Small intestine (tissue), 7 donors: ENCODE data around the gene RGL1. TPM values are rescaled to one million over a fixed set of nuclear protein-coding genes. Genes with fewer than 3 reads are reported as not detected.

ENCODE experiments used
- DNase-seq, 2 donors: peaks; one replicate each; pipeline versions ENCODE4 v3.0.0 to v3.0.0-alpha.2; 2013
- FAIRE-seq: peaks from 2 replicates; lab custom pipeline; 2012; peaks lifted over from hg19 to GRCh38; lab: Jason Lieb, UNC
- H3K27ac ChIP-seq, 3 donors: one replicate each; pipeline ENCODE4 v1.5.1; 2013; ENCODE audit warnings: low read length in 2 of 3, mild to moderate bottlenecking in 2 of 3, control low read depth in 1 of 3, inconsistent platforms in 1 of 3, low read depth in 1 of 3, moderate library complexity in 1 of 3
- H3K27me3 ChIP-seq, 3 donors: one replicate each; pipeline ENCODE4 v1.6.1; 2013; ENCODE audit warnings: low read length in 3 of 3, inconsistent platforms in 1 of 3; ENCODE audit not compliant: control insufficient read depth in 3 of 3, insufficient read depth in 3 of 3
- H3K36me3 ChIP-seq, 3 donors: one replicate each; pipeline ENCODE4 v1.6.1; 2013; ENCODE audit warnings: low read length in 3 of 3, inconsistent platforms in 1 of 3, low read depth in 1 of 3, mild to moderate bottlenecking in 1 of 3, moderate library complexity in 1 of 3; ENCODE audit not compliant: control insufficient read depth in 3 of 3, insufficient read depth in 2 of 3
- H3K4me1 ChIP-seq, 3 donors: one replicate each; pipeline ENCODE4 v1.6.1; 2013; ENCODE audit warnings: low read length in 2 of 3, inconsistent platforms in 1 of 3, low read depth in 1 of 3, mild to moderate bottlenecking in 1 of 3, moderate library complexity in 1 of 3; ENCODE audit not compliant: control insufficient read depth in 3 of 3, insufficient read depth in 2 of 3
- H3K4me3 ChIP-seq, 3 donors: one replicate each; pipeline ENCODE4 v1.5.1; 2013; ENCODE audit warnings: low read length in 3 of 3, control low read depth in 1 of 3, inconsistent platforms in 1 of 3, low read depth in 1 of 3, mild to moderate bottlenecking in 1 of 3, moderate library complexity in 1 of 3
- H3K9me3 ChIP-seq, 2 donors: one replicate each; pipeline ENCODE4 v1.6.1; 2013; ENCODE audit warnings: low read depth in 1 of 2, low read length in 1 of 2; ENCODE audit not compliant: control insufficient read depth in 2 of 2, insufficient read depth in 1 of 2
- WGBS, 3 donors: extraction: QIAGEN DNeasy Blood & Tissue Kit; methylation state at CpG; one replicate each; pipeline ENCODE4 v1.1.7; 2013; 5-methylcytosine and 5-hydroxymethylcytosine counted together
- polyA plus RNA-seq, 4 donors: library from polyadenylated mRNA; stranded (reverse) in 3 of 4; unstranded in 1 of 4; fragments of 200-250 nt in 3 of 4; fragments of 120-200 nt in 1 of 4; gene quantifications; one replicate each; pipeline versions ENCODE4 v1.2.1 to v1.2.3, GENCODE V29; 2013
- donor health status: healthy with polysubstance abuse.
- donor health status: control.
- donor health status: control.
- donor health status: Bipolar disorder and iron deficiency.
- donor health status: healthy.

RGL1 gene
- polyA plus RNA-seq, 4 donors = 4.2 to 55.5 (median 8.0) TPM

DNA sequence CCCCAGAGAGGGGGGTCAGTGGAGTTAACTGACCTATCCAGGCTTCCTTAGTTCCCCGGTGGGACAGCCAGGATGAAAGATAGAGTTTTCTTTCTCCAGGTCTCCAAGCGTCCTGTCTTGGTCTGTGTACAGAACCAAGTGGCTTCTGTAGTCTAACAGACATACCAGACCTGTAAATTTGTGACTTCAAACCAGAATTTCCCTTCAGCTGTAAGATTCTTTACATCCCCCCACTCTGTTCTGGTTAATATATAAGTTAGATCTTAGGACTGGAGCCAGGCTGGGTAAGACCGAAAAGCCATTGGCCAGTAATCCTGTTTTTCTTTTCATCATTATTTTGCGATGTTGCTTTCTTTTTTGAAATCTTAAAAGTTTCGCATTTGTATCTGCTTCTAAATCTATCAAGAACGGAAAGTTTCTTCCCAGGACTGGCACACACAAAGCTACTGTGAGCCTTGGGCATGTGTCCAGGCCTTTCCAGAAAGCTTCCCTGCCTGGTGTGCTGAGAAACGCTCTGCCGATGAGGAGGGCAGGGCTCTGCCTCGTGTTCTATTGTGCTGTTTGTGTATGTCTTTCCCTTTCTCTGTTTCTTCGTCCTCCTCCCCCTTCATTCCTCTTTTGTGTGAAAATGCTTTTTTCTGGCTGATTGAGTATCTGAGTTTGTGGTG lies 72.3 kb downstream of the RGL1 start:
- FAIRE-seq (no peak), DNase-seq (no peak)

DNA sequence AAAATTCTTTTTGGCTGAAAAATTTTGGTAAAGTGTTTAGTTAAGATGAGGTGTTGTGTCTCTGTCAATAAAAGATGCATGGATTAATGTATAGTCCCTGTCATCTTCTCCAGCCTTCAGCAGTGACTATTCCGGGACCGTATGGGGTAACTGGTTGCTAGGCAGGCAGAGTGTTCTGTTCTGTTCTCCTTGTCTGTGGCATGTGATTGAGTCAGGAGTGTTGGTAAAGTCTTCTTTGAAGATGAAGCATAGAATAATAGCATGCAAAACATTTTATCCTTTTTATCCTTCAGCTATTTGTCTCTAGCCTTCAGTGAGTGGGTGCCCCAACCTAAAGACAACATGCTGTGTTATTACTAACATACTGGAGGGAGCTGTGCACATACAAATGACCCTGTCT lies 74.6 kb downstream of the RGL1 start:
- WGBS, 3 donors = 66 to 86% (median 79%) methylated on average over 2 of the region's 2 CpGs
- no peak overlapping the region for H3K4me3 ChIP-seq
- no peaks in the 10 kb centered on the region for H3K27me3 ChIP-seq
- H3K36me3 ChIP-seq = peaks cover 0 to 13% (median 2%) of the 10 kb centered on the region in 3 donors
- H3K27ac ChIP-seq = no peak overlapping the region
- H3K4me1 ChIP-seq = peaks cover 2 to 33% (median 19%) of the 10 kb centered on the region in 3 donors
- DNase-seq (no peak), FAIRE-seq (no peak)
- H3K9me3 ChIP-seq = no peaks in the 10 kb centered on the region

More for the DNA sequence above, 72.3 kb downstream of the RGL1 start:
- Histone ChIP-seq H3K27ac (peak overlapping the region in 1 of 3 donors; percentile 44), H3K4me1 (peaks cover 2 to 26% (median 19%) of the 10 kb centered on the region in 3 donors), H3K4me3 (no peak overlapping the region), H3K9me3 (no peaks in the 10 kb centered on the region), H3K27me3 (no peaks in the 10 kb centered on the region), H3K36me3 (peaks cover 0 to 10% (median 0%) of the 10 kb centered on the region in 3 donors)
- WGBS, 3 donors = 65 to 79% (median 78%) methylated on average over 10 of the region's 10 CpGs

DNA sequence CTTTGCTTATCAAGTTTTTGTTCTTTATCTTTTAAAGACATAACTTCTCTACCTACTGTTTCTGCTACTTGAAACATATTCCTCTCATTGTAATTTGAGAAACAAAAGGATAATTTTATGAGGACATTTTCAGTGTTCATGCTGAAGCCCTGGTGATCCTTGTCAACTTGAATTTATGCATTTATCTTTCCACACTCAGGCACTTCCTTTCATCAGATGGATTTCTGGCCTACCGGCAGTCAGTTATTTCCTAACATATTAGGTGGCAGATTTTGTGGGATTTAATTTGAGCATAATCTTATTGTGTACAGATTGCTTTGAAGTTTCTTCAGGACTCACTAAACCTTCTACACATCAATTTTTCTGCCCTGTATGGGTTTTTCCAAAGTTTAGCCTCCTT lies 75.0 kb downstream of the RGL1 start:
- 63 to 85% (median 79%) methylated on average over 1 of the region's 1 CpG for WGBS, 3 donors

DNA sequence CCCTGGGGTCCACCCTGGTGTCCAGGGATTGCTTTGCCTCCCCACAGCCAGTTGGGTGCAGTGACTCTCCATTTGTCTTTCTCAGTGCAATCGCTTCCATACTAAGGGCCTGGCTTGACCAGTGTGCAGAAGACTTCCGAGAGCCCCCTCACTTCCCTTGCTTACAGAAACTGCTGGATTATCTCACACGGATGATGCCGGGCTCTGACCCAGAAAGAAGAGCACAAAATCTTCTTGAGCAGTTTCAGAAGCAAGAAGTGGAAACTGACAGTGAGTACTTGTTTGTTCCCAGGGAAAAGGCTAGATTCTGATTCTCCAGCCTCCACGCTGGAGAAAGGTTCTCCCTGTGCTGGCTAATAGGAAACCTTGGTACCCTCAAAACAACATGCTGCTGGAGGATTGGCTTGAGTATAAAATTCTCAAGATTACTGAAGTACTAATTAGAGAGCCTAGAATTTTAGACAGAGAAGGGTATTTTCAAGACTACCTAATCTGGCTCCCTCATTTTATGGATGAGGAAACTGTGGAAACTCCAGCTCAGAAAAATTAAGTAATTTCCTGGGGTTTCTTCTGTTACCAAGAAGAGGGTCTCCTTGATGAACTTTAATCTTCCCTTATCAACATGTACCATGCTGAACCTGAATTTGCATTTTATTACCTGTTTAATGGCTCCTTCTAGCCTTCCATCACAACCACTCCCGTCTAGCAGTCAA lies 75.8 kb downstream of the RGL1 start:
- peak overlapping the region in 1 of 3 donors; percentile 57 for H3K27ac ChIP-seq
- H3K36me3 ChIP-seq = peaks cover 0 to 13% (median 2%) of the 10 kb centered on the region in 3 donors
- DNase-seq (no peak), FAIRE-seq (no peak)
- H3K9me3 ChIP-seq = no peaks in the 10 kb centered on the region
- peaks cover 2 to 33% (median 19%) of the 10 kb centered on the region in 3 donors for H3K4me1 ChIP-seq
- no peaks in the 10 kb centered on the region for H3K27me3 ChIP-seq
- 74 to 88% (median 86%) methylated on average over 6 of the region's 6 CpGs for WGBS, 3 donors
- no peak overlapping the region for H3K4me3 ChIP-seq

More for the DNA sequence above, 75.0 kb downstream of the RGL1 start:
- peaks cover 0 to 13% (median 2%) of the 10 kb centered on the region in 3 donors for H3K36me3 ChIP-seq
- FAIRE-seq = no peak
- no peaks in the 10 kb centered on the region for H3K27me3 ChIP-seq
- H3K9me3 ChIP-seq = no peaks in the 10 kb centered on the region
- no peak overlapping the region for H3K4me3 ChIP-seq
- no peak for DNase-seq
- H3K4me1 ChIP-seq = peaks cover 2 to 33% (median 19%) of the 10 kb centered on the region in 3 donors
- H3K27ac ChIP-seq = no peak overlapping the region

DNA sequence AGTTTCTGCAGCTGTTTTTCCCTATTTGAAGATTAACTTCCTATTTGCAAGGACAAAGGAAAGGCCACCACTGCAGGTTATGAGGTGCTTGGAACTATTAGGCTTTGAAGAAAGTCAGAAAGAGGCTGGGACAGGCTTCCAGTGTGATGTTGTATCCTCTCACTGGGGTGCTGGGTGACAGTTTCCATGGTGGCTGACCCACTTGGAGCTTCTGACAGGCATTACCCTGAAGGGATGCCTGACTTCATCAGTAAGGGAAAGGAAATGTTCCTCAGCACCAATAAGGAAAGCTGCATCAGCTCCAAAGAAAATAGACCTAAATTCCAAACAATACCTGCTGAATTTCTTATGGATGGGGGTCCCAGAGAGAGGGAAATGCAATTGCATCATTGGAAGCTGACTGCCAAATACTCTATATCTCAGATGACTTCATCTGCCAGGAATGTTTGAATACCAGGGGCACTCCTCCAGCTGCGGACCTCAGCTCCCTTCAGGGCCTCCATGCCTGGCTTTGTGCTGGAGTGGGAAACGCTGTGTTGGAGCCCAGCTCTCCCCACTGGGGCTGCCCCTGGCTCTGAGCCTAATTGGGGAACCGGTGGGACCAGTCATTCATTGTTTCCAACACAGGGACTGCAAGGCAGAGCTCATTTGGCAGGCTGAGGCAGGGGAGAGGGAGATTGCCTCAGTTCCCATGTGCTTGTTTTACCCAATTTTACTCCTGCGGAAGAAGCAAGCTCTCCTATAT lies 76.6 kb downstream of the RGL1 start:
- 25 to 47% (median 39%) methylated on average over 4 of the region's 4 CpGs for WGBS, 3 donors
- Histone ChIP-seq H3K36me3 (peaks cover 0 to 13% (median 2%) of the 10 kb centered on the region in 3 donors), H3K27ac (peak overlapping the region in 2 of 3 donors; percentile 30 to 57), H3K27me3 (no peaks in the 10 kb centered on the region), H3K4me1 (peaks cover 2 to 33% (median 15%) of the 10 kb centered on the region in 3 donors), H3K9me3 (no peaks in the 10 kb centered on the region), H3K4me3 (no peak overlapping the region)
- no peak for FAIRE-seq
- peak; percentile 38 to 64 for DNase-seq

DNA sequence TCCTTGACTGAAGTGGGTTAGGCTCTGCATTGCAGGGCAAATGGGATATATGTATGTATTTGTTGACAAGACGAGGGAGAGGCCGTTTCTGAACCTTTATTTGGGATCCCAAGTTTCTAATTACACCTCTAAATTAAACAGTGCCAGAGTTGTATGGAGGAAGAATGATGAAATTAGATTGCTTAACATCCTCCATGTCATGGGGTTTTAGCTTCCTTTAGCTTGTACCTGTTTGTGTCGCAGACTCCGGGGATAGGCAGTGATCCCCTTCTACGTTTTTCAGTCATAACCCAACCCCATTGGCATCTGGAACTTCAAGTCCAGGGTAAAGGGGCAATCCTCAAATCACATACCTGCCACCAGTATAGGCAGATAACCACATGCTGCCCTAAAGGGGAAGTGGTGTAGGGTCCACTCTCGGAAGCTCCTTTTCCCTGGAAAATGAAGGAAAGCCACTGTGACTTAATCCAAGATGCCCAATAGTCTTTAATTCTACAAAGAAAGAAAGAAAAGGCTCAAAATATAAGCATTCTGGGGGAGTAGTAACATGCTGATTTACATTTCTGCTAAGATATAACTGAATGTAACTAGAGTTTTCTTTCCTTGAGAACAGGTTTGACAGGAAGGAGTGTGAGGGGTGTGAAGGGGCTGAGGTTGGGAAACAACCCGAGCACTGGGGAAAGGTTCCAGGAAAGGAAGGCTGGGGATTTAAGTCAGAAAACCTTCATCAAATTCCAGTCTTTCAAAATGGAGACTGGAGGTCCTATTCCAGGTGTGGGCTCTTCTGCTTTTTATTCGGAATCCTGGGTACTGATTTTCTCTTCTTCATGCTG lies 77.6 kb downstream of the RGL1 start:
- Histone ChIP-seq H3K27ac (peak overlapping the region in 2 of 3 donors; percentile 5 to 57), H3K9me3 (no peaks in the 10 kb centered on the region), H3K4me1 (peaks cover 2 to 33% (median 14%) of the 10 kb centered on the region in 3 donors), H3K4me3 (no peak overlapping the region), H3K27me3 (no peaks in the 10 kb centered on the region), H3K36me3 (peaks cover 0 to 13% (median 2%) of the 10 kb centered on the region in 3 donors)
- DNase-seq (no peak), FAIRE-seq (no peak)
- 75 to 78% (median 77%) methylated on average over 8 of the region's 8 CpGs for WGBS, 3 donors

DNA sequence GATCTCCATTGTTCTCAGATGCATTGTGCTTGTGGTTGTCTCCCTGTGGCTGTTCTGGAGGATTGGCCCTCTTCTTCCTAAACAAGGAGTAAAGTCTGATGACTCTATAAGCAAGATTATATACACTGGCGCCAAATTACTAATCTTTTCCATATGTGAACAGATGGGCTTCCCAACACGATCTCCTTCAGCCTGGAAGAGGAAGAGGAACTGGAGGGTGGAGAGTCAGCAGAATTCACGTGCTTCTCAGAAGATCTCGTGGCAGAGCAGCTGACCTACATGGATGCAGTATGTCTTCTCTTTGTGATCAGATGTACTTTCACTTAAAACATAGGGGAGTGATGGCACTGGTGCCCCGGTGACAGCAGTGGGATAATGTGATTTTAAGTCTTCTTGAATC lies 78.7 kb downstream of the RGL1 start:
- no peak for FAIRE-seq
- no peaks in the 10 kb centered on the region for H3K9me3 ChIP-seq
- H3K4me3 ChIP-seq = no peak overlapping the region
- no peaks in the 10 kb centered on the region for H3K27me3 ChIP-seq
- DNase-seq = no peak
- H3K4me1 ChIP-seq = peaks cover 2 to 33% (median 16%) of the 10 kb centered on the region in 3 donors
- 78 to 92% (median 86%) methylated on average over 5 of the region's 5 CpGs for WGBS, 3 donors
- peak overlapping the region in 1 of 3 donors; percentile 2 for H3K27ac ChIP-seq
- peaks cover 0 to 13% (median 5%) of the 10 kb centered on the region in 3 donors for H3K36me3 ChIP-seq
